ENCODE measurements around the gene CD80.

The CD80 gene, protein sequence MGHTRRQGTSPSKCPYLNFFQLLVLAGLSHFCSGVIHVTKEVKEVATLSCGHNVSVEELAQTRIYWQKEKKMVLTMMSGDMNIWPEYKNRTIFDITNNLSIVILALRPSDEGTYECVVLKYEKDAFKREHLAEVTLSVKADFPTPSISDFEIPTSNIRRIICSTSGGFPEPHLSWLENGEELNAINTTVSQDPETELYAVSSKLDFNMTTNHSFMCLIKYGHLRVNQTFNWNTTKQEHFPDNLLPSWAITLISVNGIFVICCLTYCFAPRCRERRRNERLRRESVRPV

DNA sequence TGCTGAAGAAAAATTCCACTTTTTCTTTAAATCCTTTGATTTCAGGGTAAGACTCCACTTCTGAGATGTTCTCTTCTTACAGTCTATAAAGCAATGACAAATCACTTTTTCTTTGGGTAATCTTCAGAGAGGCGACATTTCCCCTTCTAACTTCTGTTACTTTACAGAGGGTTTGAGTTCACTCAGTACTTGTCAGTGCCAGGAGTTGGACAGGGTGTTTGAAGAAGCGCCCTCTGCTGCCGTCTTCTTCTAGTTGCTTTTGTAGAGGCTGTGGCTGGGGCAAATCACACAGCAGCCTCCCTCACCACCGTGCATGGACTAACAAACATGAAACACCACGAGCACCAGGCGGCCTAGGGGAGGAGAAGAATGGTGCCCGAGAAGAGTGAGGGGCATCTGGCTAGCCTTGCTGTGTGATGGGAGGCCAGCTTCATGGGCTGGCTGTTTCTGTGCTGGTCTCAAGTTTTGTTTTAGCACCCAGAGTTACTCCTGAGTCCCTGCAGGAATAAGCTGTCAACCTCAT lies at the start of gene CD80:
Gene CD80, minus strand, starts transcription at position 174 of the 523 bp plus-strand sequence. CDS start 1,886 bp downstream, outside the sequence.
- H3K4me2 ChIP-seq (ENCODE audit: low read length): no peak within 1 kb of the TSS
- H3K4me3 ChIP-seq (ENCODE audit: low read depth, low read length): no peak within 1 kb of the TSS
- H3K4me1 ChIP-seq: no peaks in the 10 kb centered on the region
- H3K9ac ChIP-seq: no peak within 1 kb of the TSS
- H3K27me3 ChIP-seq (ENCODE audit: control insufficient read depth, insufficient read depth, low read length): no peaks in the 10 kb centered on the region
- TF ChIP-seq, protein P1, sequence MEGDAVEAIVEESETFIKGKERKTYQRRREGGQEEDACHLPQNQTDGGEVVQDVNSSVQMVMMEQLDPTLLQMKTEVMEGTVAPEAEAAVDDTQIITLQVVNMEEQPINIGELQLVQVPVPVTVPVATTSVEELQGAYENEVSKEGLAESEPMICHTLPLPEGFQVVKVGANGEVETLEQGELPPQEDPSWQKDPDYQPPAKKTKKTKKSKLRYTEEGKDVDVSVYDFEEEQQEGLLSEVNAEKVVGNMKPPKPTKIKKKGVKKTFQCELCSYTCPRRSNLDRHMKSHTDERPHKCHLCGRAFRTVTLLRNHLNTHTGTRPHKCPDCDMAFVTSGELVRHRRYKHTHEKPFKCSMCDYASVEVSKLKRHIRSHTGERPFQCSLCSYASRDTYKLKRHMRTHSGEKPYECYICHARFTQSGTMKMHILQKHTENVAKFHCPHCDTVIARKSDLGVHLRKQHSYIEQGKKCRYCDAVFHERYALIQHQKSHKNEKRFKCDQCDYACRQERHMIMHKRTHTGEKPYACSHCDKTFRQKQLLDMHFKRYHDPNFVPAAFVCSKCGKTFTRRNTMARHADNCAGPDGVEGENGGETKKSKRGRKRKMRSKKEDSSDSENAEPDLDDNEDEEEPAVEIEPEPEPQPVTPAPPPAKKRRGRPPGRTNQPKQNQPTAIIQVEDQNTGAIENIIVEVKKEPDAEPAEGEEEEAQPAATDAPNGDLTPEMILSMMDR (IDR thresholded peaks at IDR 0.05): peak; percentile 12
- no peaks in the 10 kb centered on the region for H3K9me3 ChIP-seq (ENCODE audit: control insufficient read depth, low read length)
- no peaks in the 10 kb centered on the region for H3K36me3 ChIP-seq (ENCODE audit: control insufficient read depth, insufficient read depth, low read length)
- H2AFZ ChIP-seq: peak within 1 kb of the TSS; percentile 34
- no peaks in the 10 kb centered on the region for H3K79me2 ChIP-seq
- H3K27ac ChIP-seq: no peak within 1 kb of the TSS

DNA sequence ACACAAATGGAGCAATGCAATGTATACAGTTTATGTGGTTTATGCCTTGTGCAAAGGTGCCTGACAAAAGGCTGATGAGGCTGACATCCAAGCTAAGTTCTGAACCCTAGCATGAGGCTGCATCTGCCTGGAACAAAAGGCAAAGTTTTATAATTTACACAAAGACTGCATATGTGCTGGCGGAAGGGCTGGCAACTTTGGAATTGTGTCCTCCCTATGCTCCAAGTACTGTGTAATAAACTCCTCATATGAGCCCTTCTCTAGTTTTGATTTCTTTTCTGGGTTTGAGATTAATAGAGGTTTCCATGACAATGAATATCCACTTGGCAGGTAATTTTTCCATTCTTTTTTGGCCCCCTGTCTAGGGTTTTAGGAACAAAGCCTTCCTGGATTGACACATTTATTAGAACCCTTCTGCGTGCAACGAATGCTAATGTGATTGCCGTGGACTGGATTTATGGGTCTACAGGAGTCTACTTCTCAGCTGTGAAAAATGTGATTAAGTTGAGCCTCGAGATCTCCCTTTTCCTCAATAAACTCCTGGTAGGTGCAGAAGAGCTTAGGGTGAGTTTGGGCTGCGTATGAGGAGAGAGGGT lies 49.1 kb upstream of the CD80 start:
- Histone ChIP-seq H3K4me1 (no peaks in the 10 kb centered on the region), H3K27me3 (ENCODE audit: control insufficient read depth, insufficient read depth, low read length) (no peaks in the 10 kb centered on the region), H3K4me3 (ENCODE audit: low read depth, low read length) (no peak overlapping the region), H3K9ac (no peak overlapping the region), H3K27ac (no peak overlapping the region), H3K36me3 (ENCODE audit: control insufficient read depth, insufficient read depth, low read length) (no peaks in the 10 kb centered on the region), H3K4me2 (ENCODE audit: low read length) (no peak overlapping the region), H3K79me2 (no peaks in the 10 kb centered on the region), H3K9me3 (ENCODE audit: control insufficient read depth, low read length) (no peaks in the 10 kb centered on the region), H2AFZ (no peak overlapping the region)
- TF ChIP-seq, protein P1 (IDR thresholded peaks at IDR 0.05): no peak

DNA sequence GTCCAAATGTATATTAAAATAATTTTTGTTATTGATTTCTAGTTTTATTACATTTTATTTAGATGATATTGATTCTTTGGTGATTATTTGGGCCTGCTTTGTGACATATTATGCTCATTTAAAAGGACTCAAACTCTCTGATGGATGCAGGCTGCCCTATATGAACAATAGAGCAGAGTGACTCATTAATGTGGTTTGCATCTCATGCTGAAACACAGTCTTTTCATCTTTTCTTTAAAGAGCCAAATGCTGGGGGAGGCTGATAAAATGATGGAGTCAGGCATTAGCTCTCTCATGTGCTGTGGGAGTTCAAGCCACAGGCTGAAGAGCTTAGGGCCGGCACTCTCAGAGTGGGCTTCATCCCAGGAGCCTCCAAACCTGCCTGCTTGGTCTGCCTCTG lies 45.5 kb upstream of the CD80 start:
- Histone ChIP-seq H2AFZ (no peak overlapping the region), H3K4me1 (peaks cover 22% of the 10 kb centered on the region), H3K79me2 (no peaks in the 10 kb centered on the region), H3K9ac (no peak overlapping the region), H3K27me3 (ENCODE audit: control insufficient read depth, insufficient read depth, low read length) (no peaks in the 10 kb centered on the region), H3K4me2 (ENCODE audit: low read length) (no peak overlapping the region), H3K27ac (no peak overlapping the region), H3K9me3 (ENCODE audit: control insufficient read depth, low read length) (no peaks in the 10 kb centered on the region), H3K36me3 (ENCODE audit: control insufficient read depth, insufficient read depth, low read length) (no peaks in the 10 kb centered on the region), H3K4me3 (ENCODE audit: low read depth, low read length) (no peak overlapping the region)
- TF ChIP-seq, protein P1 (IDR thresholded peaks at IDR 0.05): no peak

DNA sequence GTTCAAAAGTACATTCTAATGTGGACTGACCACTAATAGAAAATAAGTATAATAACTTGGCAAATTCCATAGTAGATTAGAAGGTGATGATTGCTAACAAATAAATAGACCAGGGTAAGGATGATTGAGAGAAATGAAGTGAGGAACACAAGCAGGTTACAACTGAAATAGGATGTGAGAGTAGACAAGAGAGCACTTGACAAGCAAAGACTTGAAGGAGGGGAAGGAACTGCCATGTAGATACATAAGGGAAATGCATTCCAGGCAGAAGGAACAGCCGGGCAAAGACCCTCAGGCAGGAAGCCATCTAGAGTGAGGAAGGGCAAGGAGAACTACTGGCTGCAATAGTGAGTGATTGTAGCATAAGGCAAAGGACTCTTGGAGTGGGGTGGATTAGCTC lies 43.3 kb upstream of the CD80 start:
- H3K4me1 ChIP-seq: peaks cover 27% of the 10 kb centered on the region
- no peaks in the 10 kb centered on the region for H3K27me3 ChIP-seq (ENCODE audit: control insufficient read depth, insufficient read depth, low read length)
- no peak overlapping the region for H3K4me3 ChIP-seq (ENCODE audit: low read depth, low read length)
- no peaks in the 10 kb centered on the region for H3K36me3 ChIP-seq (ENCODE audit: control insufficient read depth, insufficient read depth, low read length)
- H3K4me2 ChIP-seq (ENCODE audit: low read length): no peak overlapping the region
- TF ChIP-seq, protein P1 (IDR thresholded peaks at IDR 0.05): no peak
- no peaks in the 10 kb centered on the region for H3K9me3 ChIP-seq (ENCODE audit: control insufficient read depth, low read length)
- H3K79me2 ChIP-seq: no peaks in the 10 kb centered on the region
- H3K27ac ChIP-seq: peak overlapping the region; percentile 17
- no peak overlapping the region for H3K9ac ChIP-seq
- H2AFZ ChIP-seq: peak overlapping the region; percentile 75
